Motor neuron (in vitro differentiated cells): ENCODE measurements around the gene CDH12. TPM values are rescaled to one million over a fixed set of nuclear protein-coding genes. Genes with fewer than 3 reads are reported as not detected.

Experiments used
- ATAC-seq, 8 experiments: fragments of 200-7000 bp; cut with Tn5 transposase; replicated peaks in 6 of 8; 2 replicates each; pipeline ENCODE4 v1.8.0; 2021; ENCODE audit warnings: mild to moderate bottlenecking in 8 of 8, moderate library complexity in 8 of 8
- H3K27ac ChIP-seq, 2 donors: fragments of 250-450 bp; sonication (Bioruptor Pico); 2 replicates each; pipeline ENCODE4 v1.9.0; 2021; ENCODE audit warnings: antibody characterized with exemption in 2 of 2, mild to moderate bottlenecking in 2 of 2, moderate library complexity in 1 of 2
- H3K4me1 ChIP-seq, 2 donors: fragments of 250-450 bp; sonication (Bioruptor Pico); replicated peaks in 1 of 2; 2 replicates each; pipeline ENCODE4 v1.6.1; 2021; ENCODE audit warnings: antibody characterized with exemption in 2 of 2, mild to moderate bottlenecking in 2 of 2, moderate library complexity in 1 of 2
- H3K4me3 ChIP-seq, 5 donors: fragments of 250-450 bp; sonication (Bioruptor Pico); 2 replicates each; pipeline ENCODE4 v1.9.0; 2021; ENCODE audit warnings: antibody characterized with exemption in 5 of 5, mild to moderate bottlenecking in 5 of 5, moderate library complexity in 4 of 5
- WGBS, 10 experiments: fragments of 450-650 bp; shearing (Covaris generic); methylation state at CpG; one replicate each; pipeline ENCODE4 v1.0.0; 2022; 5-methylcytosine and 5-hydroxymethylcytosine counted together
- in situ Hi-C, 9 experiments: fragments of 400-800 bp; cut with MboI; loops; one replicate each; pipeline ENCODE4 v1.15.0; 2021; ENCODE audit warnings: low sequenced_read_pairs in 9 of 9, low pct_unique_long_range_greater_than_20kb in 2 of 9; ENCODE audit not compliant: unreplicated experiment in 9 of 9
- total RNA-seq, 8 experiments: library from RNA; unstranded; fragments of 300-600 nt; gene quantifications; 2 replicates each; pipeline versions ENCODE4 v1.2.3 to v1.2.4, GENCODE V29; 2022

Gene CDH12
- total RNA-seq, 8 experiments from 2014 or later = 1.6 to 30.5 (median 23.7) TPM; not detected in 3

DNA sequence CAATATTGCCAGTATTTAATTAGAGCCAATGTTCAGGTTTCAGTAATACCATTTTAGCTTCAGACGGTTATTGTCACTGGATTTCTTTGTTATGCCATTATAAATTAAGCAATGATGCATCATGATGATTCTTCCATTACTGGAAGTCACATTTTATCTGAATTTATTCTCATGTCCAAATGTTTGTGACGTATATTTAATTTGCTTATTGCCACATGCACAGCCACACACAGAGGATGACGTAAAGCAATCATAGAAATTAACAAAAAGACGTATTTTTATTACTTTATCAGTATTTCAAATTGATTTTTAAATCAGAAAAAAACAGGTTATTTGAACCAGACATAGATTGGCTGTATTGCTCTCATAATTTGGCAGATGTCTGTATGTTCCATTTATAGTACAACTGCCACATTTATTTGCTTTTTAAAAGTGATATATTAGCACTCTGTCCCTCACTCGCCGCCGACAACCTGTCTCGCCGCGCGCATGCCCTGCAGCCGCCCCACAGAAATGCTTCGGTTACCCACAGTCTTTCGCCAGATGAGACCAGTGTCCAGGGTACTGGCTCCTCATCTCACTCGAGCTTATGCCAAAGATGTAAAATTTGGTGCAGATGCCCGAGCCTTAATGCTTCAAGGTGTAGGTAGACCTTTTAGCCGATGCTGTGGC lies 970.9 kb downstream of the CDH12 start:
- H3K27ac ChIP-seq = no peak overlapping the region
- in situ Hi-C loops = no loop called here
- peak in 3 of 8 experiments; percentile 13 to 86 (median 74) for ATAC-seq
- WGBS, 10 experiments = 3 to 94% (median 70%) methylated on average over 3 to 15 of the region's 17 CpGs
- H3K4me3 ChIP-seq = no peak overlapping the region
- no peaks in the 10 kb centered on the region for H3K4me1 ChIP-seq

GRCh38 chr5:21880164-21880563 lies 973.0 kb downstream of the CDH12 start:
- H3K27ac ChIP-seq = no peak overlapping the region
- H3K4me1 ChIP-seq = no peaks in the 10 kb centered on the region
- WGBS, 10 experiments = 0 to 100% (median 60%) methylated on average over 1 to 2 of the region's 2 CpGs; no CpG with 5 or more reads in 5 of the 10 experiments
- ATAC-seq = no peak
- in situ Hi-C loops = no loop called here
- H3K4me3 ChIP-seq = no peak overlapping the region

- WGBS, 10 experiments = 0 to 100% (median 33%) methylated on average over 1 to 3 of the region's 3 CpGs; no CpG with 5 or more reads in 2 of the 10 experiments
- in situ Hi-C loops = no loop called here
- H3K27ac ChIP-seq = no peak overlapping the region
- H3K4me3 ChIP-seq = no peak overlapping the region
- no peaks in the 10 kb centered on the region for H3K4me1 ChIP-seq
- no peak for ATAC-seq
Observed at GRCh38 chr5:21862986-21863385, 990.2 kb downstream of the CDH12 start.

- no peak for ATAC-seq
- 0 to 86% (median 58%) methylated on average over 1 to 2 of the region's 2 CpGs for WGBS, 10 experiments
- Histone ChIP-seq H3K4me3 (no peak overlapping the region), H3K27ac (no peak overlapping the region), H3K4me1 (no peaks in the 10 kb centered on the region)
- in situ Hi-C loops = no loop called here
Observed at GRCh38 chr5:21858441-21858840, 994.7 kb downstream of the CDH12 start.

GRCh38 chr5:21856987-21857386 lies 996.2 kb downstream of the CDH12 start:
- Histone ChIP-seq H3K27ac (no peak overlapping the region), H3K4me3 (no peak overlapping the region), H3K4me1 (no peaks in the 10 kb centered on the region)
- peak in 1 of 8 experiments; percentile 83 for ATAC-seq
- 0 to 88% (median 80%) methylated on average over 1 to 3 of the region's 3 CpGs; no CpG with 5 or more reads in 1 of the 10 experiments for WGBS, 10 experiments
- in situ Hi-C loops = no loop called here

- Histone ChIP-seq H3K4me3 (no peak overlapping the region), H3K4me1 (peaks cover 0 to 2% of the 10 kb centered on the region in 2 donors), H3K27ac (no peak overlapping the region)
- no peak for ATAC-seq
- 0 to 100% (median 86%) methylated on average over 1 to 2 of the region's 2 CpGs; no CpG with 5 or more reads in 1 of the 10 experiments for WGBS, 10 experiments
- in situ Hi-C loops = no loop called here
Observed at GRCh38 chr5:21847300-21847699, 1005.8 kb downstream of the CDH12 start.

DNA sequence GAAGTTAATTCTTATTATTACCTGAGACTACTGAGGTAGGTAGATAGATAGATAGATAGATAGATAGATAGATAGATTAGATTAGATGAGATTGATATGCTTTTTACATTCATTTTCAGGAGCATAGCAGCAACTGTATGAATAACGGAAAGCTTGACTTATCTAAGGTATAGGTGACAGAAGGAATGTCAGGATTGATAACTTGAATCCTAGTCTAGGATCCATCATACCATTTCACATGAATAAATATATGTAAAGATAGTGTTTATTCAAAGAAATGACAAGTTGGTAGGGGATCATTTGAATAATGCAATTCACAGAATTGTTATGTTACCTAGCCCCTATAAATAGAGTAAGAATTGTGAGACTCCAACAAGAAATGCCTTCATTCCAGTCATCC lies 1008.2 kb downstream of the CDH12 start:
- H3K4me1 ChIP-seq = no peaks in the 10 kb centered on the region
- H3K4me3 ChIP-seq = no peak overlapping the region
- no peak overlapping the region for H3K27ac ChIP-seq
- 0 to 100% (median 86%) methylated on average over 1 of the region's 1 CpG; no CpG with 5 or more reads in 1 of the 10 experiments for WGBS, 10 experiments
- in situ Hi-C loops = no loop called here
- ATAC-seq = no peak

- in situ Hi-C loops = no loop called here
Observed at GRCh38 chr5:21834863-21835262, 1018.3 kb downstream of the CDH12 start.

GRCh38 chr5:21831145-21831787 lies 1021.9 kb downstream of the CDH12 start:
- in situ Hi-C loops = no loop called here
- H3K4me1 ChIP-seq = no peaks in the 10 kb centered on the region
- WGBS, 10 experiments = 27 to 100% (median 89%) methylated on average over 2 to 6 of the region's 6 CpGs
- no peak overlapping the region for H3K27ac ChIP-seq
- no peak overlapping the region for H3K4me3 ChIP-seq
- no peak for ATAC-seq

More at GRCh38 chr5:21834863-21835262, 1018.3 kb downstream of the CDH12 start:
- H3K4me1 ChIP-seq = no peaks in the 10 kb centered on the region
- no peak overlapping the region for H3K4me3 ChIP-seq
- no peak for ATAC-seq
- H3K27ac ChIP-seq = no peak overlapping the region

DNA sequence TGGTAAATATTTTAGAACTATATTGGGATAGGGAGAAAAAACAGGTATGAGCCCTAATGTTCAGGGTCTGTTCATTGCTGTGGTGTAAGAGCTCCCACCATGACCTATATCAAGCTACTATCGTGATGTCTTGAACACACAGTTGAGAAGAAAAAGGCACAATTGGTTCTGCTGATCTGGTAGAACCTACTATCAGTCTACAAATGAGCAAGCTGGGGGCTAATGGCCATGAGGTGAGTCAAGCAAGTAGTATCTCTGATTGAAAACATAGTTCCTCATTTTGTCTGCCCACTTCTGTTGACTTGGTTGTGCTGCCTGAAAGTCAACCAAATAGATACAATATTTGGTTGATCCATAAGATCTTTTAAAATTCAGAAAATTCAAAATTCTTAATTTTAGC lies 1026.3 kb downstream of the CDH12 start:
- no peak for ATAC-seq
- no peak overlapping the region for H3K4me3 ChIP-seq
- H3K4me1 ChIP-seq = no peaks in the 10 kb centered on the region
- 0 to 90% (median 75%) methylated on average over 1 of the region's 1 CpG; no CpG with 5 or more reads in 5 of the 10 experiments for WGBS, 10 experiments
- in situ Hi-C loops = no loop called here
- no peak overlapping the region for H3K27ac ChIP-seq

- H3K4me3 ChIP-seq = no peak overlapping the region
- 43 to 100% (median 100%) methylated on average over 1 of the region's 1 CpG; no CpG with 5 or more reads in 3 of the 10 experiments for WGBS, 10 experiments
- no peaks in the 10 kb centered on the region for H3K4me1 ChIP-seq
- in situ Hi-C loops = no loop called here
- peak in 1 of 8 experiments; percentile 11 for ATAC-seq
- H3K27ac ChIP-seq = no peak overlapping the region
Observed at GRCh38 chr5:21823588-21823987, 1029.6 kb downstream of the CDH12 start.

DNA sequence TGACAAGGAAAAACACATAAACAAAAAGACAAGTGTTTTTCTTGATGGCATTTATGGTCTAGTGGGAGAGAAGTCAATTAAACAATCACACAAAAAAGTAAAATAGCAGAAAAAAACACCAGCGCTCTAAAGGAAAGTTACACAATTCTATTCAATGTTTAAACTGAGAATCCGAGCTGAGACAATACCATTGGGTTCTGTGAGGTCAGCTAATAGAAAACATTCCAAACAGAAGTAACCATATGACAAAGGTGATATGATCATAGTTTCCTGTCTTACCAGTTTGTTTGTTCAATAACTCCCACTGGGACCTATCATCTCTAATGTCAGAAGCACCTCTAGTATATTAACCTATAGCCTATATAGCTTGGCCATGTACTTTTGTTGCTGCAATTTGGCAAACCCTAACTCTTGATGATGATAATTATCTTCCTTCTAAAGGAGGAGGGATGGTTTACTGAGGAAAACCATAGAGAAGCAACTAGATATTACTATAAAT lies 1030.0 kb downstream of the CDH12 start:
- Histone ChIP-seq H3K4me3 (no peak overlapping the region), H3K27ac (no peak overlapping the region), H3K4me1 (no peaks in the 10 kb centered on the region)
- in situ Hi-C loops = no loop called here
- 12 to 100% (median 75%) methylated on average over 1 to 2 of the region's 2 CpGs for WGBS, 10 experiments
- ATAC-seq = no peak

GRCh38 chr5:21820527-21820926 lies 1032.6 kb downstream of the CDH12 start:
- H3K4me1 ChIP-seq = no peaks in the 10 kb centered on the region
- 0 to 100% (median 58%) methylated on average over 1 to 5 of the region's 5 CpGs for WGBS, 10 experiments
- H3K27ac ChIP-seq = no peak overlapping the region
- no peak overlapping the region for H3K4me3 ChIP-seq
- in situ Hi-C loops = no loop called here
- ATAC-seq = peak in 1 of 8 experiments; percentile 17
